Measurements from ENCODE around the gene PLA2G4A.

GRCh38 chr1:186888367-186888766 lies 59.6 kb downstream of the PLA2G4A start:
- TF ChIP-seq EZH2 (IDR thresholded peaks at IDR 0.05) = no peak
- no peak for TF ChIP-seq POLR2AphosphoS5 (IDR thresholded peaks at IDR 0.05; ENCODE audit: borderline replicate concordance, low read depth, low read length)

Measured in SK-N-MC (cell line).